ENCODE results near the gene KIF4B. TPM values are rescaled to one million over a fixed set of nuclear protein-coding genes. Genes with fewer than 3 reads are reported as not detected.
"Not testable (repeated sequence)": the region's sequence is repeated elsewhere in the genome, so short reads cannot be mapped to it uniquely, and the experiment has no call there.

The KIF4B gene
- total RNA-seq, 2 donors from 2014 or later, result not detected

GRCh38 chr5:155025895-155026294 lies 12.3 kb downstream of the KIF4B start:
- H3K4me3 ChIP-seq, result no peak overlapping the region
- H3K9me3 ChIP-seq, result peaks cover 0 to 26% of the 10 kb centered on the region in 2 donors
- no peaks in the 10 kb centered on the region for H3K4me1 ChIP-seq
- H3K27ac ChIP-seq, result no peak overlapping the region
- H3K36me3 ChIP-seq, result no peaks in the 10 kb centered on the region
- no peak for DNase-seq (ENCODE audit: low spot score)
- no peak for TF ChIP-seq CTCF (IDR thresholded peaks at IDR 0.05)
- no peaks in the 10 kb centered on the region for H3K27me3 ChIP-seq

DNA sequence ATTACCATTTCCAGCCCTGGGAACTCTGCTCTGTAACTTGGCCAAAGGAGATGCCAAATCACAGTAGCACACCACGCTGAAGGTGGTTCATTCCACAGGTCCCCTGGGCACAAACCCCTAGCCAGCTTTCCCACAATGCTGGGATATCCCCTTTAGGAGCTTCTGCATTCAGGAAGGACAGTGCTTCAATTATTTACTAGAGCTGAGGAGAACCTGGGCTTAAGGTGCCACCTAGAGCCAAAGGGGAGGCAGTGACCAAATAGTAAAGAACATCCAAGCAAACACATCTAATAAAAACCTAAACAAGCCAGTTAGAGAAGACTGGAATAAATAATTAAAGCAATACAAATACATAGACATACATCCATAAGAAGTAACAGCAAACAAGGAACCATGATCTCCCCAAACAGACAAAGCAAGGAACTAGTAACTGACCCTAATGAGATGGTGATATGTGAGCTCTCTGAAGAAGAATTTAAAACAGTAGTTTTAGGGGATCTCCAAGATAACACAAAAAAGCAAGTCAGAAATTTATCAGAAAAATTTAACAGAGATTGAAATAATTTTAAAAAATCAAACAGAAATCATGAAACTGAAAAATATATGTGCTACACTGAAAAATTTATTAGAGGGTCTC lies 14.6 kb downstream of the KIF4B start:
- no peak for DNase-seq (ENCODE audit: low spot score)
- Histone ChIP-seq H3K27ac (no peak overlapping the region), H3K9me3 (peaks cover 0 to 26% of the 10 kb centered on the region in 2 donors), H3K36me3 (no peaks in the 10 kb centered on the region), H3K4me1 (no peaks in the 10 kb centered on the region), H3K4me3 (no peak overlapping the region), H3K27me3 (no peaks in the 10 kb centered on the region)
- TF ChIP-seq CTCF (IDR thresholded peaks at IDR 0.05), result no peak

DNA sequence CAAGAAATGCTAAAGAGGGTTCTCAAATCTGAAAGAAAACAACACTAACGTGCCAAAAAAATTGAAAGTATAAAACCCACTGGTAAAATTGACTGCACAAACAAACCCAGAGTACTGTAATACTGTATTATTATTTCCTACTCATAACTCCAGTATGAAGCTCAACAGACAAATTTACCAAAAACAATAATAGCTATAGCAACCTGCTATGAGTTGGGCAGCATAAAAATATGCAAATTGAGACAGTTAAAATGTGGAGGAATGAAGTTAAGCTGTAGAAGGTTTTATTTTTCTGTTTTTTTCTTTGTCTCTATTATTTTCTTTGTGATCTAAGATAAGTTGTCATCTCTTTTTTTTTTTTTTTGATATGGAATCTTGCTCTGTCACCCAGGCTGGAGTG lies 15.7 kb downstream of the KIF4B start:
- Histone ChIP-seq H3K27me3 (no peaks in the 10 kb centered on the region), H3K4me1 (no peaks in the 10 kb centered on the region), H3K4me3 (no peak overlapping the region), H3K36me3 (no peaks in the 10 kb centered on the region), H3K27ac (no peak overlapping the region), H3K9me3 (peaks cover 0 to 26% of the 10 kb centered on the region in 2 donors)
- TF ChIP-seq CTCF (IDR thresholded peaks at IDR 0.05), result no peak
- no peak for DNase-seq (ENCODE audit: low spot score)

- H3K4me3 ChIP-seq; H3K4me1 ChIP-seq; DNase-seq (ENCODE audit: low spot score); H3K27me3 ChIP-seq; H3K27ac ChIP-seq; H3K9me3 ChIP-seq; H3K36me3 ChIP-seq: not testable (repeated sequence)
Measured at GRCh38 chr5:155034145-155034744, 20.7 kb downstream of the KIF4B start.

DNA sequence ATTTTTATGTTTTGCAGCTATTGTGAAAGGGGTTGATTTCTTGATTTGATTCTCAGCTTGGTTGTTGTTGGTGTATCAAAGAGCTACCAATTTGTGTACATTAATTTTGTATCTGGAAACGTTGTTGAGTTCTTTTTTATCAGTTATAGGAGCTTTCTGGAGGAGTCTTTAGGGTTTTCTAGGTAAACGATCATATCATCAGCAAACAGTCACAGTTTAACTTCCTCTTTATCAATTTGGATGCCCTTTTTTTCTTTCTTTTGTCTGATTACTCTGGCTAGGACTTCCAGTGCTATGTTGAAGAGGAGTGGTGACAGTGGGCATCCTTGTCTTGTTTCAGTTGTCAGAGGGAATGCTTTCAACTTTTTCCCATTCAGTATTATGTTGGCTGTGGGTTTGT lies 21.5 kb downstream of the KIF4B start:
- not testable (repeated sequence) for DNase-seq (ENCODE audit: low spot score); H3K4me3 ChIP-seq; H3K36me3 ChIP-seq; H3K27me3 ChIP-seq; H3K4me1 ChIP-seq; H3K27ac ChIP-seq; H3K9me3 ChIP-seq

DNA sequence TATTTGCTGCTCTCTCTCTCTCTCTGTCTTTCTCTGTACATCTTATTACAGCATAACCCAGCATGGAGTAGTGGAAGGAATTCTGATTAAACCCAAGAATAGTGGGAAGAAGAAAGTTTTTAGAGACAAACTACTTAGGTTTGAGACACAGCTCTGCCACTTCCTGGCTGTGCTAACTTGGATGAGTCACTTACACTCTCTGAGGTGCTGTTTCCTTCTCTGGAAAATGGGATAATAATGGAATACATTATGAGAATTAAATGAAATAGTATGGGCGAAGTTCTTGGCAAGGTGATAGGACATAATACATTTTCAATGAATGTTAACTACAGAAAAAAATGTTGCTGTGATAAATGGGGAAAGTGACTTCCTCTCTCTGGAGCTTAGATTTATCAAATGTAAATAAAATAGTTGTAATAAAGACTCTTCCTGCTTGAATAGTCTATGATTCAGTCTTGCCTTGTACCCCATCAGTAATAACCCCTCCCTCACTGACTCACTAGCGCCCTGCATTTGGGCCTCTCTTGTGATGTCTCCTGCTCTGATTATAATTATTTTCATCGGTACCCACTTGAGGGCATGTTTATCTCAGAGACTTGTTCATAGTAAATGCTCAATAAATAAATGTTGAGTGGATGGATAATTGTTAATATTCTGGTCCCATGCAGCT lies 27.6 kb downstream of the KIF4B start:
- H3K4me3 ChIP-seq, result no peak overlapping the region
- H3K36me3 ChIP-seq, result no peaks in the 10 kb centered on the region
- H3K27me3 ChIP-seq, result no peaks in the 10 kb centered on the region
- no peak overlapping the region for H3K27ac ChIP-seq
- no peaks in the 10 kb centered on the region for H3K9me3 ChIP-seq
- no peaks in the 10 kb centered on the region for H3K4me1 ChIP-seq
- DNase-seq (ENCODE audit: low spot score), result no peak
- no peak for TF ChIP-seq CTCF (IDR thresholded peaks at IDR 0.05)

All from right atrium auricular region (tissue), 2 donors.